IPS-NIHi7 (cell line): ENCODE results near the gene MKLN1.
A peak's percentile ranks its signal among the peaks of the same experiment; 100 is the strongest.
"Not testable (repeated sequence)": the region's sequence is repeated elsewhere in the genome, so short reads cannot be mapped to it uniquely, and the experiment has no call there.

Source experiments
- DNase-seq: peaks from one replicate; pipeline ENCODE4 v3.0.0; 2012; ENCODE audit warnings: mixed read lengths; ENCODE audit errors: extremely low spot score

The MKLN1 gene

DNA sequence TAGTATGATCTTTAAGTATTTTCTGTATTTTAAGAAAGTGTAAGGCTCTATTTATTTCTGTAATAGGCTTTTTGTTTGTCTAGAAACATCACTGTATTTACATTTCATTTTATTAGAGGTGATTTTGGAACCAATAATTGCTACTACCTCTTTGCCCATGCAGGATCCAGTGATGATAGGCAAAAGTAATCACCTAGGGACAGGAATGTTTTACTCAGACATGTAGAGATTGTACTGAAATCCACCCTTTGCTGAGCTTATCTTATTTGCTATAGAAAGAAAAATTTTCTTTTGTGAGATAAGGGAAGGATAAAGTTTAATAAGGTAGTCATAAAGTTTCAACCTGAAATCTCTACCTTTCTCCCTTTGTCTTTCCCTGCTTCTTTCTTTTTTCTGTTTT lies 73.5 kb downstream of the MKLN1 start:
- DNase-seq: no peak

DNA sequence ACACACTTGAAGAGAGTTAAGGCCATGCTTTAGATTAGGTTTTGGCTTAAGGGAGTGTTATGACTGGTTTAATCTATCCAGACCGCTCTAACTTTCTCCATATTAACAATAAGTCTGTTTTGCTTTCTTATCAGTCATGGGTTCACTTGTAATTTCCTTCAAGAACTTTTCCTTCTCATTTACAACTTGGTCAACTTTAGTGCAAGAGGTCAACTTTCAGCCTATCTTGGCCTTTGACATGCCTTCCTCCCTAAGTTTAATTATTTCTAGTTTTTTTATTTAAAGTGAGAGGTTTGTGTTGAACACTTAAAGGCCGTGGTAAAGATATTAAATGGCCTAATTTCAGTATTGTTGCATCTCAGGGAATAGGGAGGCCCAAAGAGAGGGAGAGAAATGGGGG lies 75.6 kb downstream of the MKLN1 start:
- DNase-seq: no peak

DNA sequence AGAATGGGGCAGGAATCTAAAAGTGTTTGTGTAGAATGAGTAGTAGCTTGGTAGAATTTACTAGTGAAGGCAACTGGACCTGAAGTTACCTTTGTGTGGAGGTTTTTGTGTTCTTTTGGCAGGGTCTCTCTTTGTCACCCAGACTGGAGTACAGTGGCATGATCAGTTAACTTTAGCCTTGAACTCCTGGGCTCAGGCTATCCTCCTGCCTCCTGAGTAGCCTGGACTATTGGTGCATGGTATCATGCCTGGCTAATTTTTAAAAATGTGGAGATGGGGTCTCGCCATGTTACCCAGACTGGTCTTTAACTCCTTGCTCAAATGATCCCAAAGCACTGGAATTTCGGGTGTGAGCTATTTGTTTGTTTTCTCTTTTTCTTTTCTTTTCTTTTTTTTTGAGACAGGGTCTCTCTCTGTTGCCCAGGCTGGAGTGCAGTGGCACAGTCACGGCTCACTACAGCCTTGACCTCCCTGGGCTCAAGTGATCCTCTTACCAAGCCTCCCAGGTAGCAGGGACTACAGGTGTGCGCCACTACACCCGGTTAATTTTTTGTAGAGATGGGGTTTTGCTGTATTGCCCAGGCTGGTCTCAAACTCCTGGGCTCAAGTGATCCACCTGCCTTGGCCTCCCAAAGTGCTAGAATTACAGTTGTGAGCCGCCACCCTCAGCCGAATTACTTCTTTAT lies 76.7 kb downstream of the MKLN1 start:
- DNase-seq: no peak

DNA sequence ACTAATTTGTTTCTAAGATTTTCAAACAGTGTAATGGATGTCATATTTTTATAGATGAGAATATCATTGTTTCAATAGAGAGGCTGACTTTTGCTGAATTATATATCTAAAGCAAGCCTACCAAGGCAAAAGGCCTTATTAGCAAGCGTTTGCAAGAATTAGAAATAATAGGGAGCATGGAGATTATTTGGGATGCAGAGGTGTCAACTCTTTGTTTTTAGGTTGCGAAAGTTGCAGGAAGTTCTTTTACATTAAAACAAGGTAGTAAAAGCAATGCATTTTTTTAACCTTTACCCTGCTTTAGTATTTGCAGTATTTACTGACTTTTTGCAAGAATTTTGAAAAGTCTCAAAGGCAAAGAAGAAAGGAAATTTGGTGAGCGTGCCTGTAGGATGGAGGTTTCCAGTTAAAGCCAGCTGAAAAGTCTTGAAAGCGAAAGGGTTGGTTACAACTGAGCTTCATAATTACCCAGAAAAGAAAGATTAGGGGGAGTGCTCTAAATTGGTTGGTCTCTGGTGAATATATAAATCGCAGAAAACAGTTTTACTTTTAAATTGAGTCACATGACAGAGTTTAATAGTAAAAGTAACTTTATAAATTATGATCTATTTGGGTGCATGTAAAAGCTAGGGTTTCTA lies 81.6 kb downstream of the MKLN1 start:
- no peak for DNase-seq

DNA sequence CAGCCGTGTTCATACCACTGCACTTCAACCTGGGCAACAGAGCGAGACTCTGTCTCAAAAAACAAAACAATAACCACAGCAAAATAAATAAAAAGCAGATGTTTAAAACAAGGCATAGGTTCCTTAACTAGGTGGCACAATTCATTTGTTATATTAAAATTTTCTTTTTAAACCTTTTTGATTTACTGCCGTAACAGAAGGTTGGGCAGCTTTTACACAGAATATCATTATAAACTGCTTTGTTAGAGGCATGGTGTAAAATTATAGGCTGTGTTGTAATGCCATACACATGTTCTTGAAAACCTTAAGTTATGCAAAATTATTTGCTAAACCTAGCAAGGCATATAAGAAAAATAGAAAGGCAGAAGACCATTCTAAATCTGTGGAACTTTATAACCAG lies 84.4 kb downstream of the MKLN1 start:
- no peak for DNase-seq

DNA sequence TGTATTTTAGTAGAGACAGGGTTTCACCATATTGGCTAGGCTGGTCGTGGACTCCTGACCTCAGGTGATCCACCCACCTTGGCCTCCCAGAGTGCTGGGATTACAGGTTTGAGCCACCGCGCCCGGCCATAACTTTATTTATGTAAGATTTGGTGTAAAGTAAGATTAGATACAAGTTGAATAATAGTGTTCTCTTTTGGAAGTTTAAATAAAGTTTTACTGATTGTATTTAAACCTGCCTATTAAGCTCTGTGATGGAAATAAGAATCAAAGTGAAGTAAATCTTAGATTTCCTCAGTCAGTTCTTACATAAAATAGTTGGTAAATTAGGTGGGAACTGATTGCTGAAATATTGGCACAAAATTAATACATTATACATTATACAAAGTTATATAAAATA lies 86.0 kb downstream of the MKLN1 start:
- no peak for DNase-seq

DNA sequence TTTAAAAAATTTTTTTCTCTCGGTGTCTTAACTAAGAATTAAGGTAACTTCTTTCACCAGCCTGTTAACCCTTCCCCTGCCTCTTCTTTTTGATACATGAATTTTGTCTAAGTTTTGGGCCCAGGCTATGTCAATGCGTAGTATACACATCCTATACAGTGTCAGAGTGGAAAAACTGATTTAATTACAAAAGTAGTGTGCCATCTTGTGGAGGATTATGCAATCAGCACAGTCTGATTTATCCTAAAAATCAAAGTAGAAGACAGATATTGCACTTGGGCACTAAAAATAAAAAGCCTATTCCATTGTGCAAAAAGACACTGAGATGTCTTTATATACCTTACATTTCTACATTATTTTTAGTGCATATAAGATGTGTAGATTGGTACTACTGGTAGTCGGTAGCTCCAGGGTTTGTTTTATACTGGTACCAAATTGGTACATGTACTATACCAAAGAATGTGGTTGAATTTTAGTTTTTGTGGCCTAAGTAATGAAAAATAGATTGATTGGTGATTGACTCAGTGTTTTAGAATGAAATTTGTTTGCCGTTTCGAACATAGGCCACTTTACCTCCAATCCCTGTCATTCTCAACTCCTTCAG lies 96.6 kb downstream of the MKLN1 start:
- DNase-seq: peak; percentile 12

- DNase-seq: no peak
Observed at GRCh38 chr7:131425992-131426391, 98.3 kb downstream of the MKLN1 start.

DNA sequence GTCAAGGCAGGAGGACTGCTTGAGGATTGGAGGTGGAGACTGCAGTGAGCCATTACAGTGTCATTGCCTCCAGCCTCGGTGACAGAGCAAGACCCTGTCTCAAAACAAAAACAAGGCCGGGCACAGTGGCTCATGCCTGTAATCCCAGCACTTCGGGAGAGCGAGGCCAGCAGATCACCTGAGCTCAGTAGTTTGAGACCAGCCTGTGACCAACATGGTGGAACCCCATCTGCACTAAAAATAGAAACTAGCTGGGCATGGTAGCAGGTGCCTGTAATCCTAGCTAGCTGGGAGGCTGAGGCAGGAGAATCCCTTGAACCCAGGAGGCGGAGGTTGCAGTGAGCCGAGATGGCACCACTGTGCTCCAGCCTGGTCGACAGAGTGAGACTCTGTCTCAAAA lies 103.2 kb downstream of the MKLN1 start:
- DNase-seq: not testable (repeated sequence)

- DNase-seq: no peak
Observed at GRCh38 chr7:131431289-131431688, 103.6 kb downstream of the MKLN1 start.

DNA sequence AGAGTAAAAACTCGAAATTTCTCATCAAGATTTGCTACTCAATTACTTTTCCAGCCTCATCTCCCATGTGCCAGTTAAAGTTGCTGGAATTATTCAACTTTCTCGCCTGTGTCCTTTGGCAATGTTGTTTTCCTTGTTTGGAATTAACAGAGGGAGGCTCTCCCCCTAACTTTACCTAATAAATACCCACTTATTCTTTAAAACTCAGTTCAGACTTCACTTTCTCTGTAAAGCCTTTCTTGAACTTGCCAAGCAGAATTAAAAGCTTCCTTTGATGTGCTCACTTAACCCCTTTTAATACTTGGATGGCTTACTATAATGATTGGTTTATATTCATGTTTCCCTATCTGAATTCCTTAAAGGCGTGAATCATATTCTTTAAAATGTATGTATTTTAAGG lies 104.1 kb downstream of the MKLN1 start:
- no peak for DNase-seq

- no peak for DNase-seq
Observed at GRCh38 chr7:131436384-131436783, 108.7 kb downstream of the MKLN1 start.

- DNase-seq: no peak
Observed at GRCh38 chr7:131438969-131439368, 111.3 kb downstream of the MKLN1 start.

DNA sequence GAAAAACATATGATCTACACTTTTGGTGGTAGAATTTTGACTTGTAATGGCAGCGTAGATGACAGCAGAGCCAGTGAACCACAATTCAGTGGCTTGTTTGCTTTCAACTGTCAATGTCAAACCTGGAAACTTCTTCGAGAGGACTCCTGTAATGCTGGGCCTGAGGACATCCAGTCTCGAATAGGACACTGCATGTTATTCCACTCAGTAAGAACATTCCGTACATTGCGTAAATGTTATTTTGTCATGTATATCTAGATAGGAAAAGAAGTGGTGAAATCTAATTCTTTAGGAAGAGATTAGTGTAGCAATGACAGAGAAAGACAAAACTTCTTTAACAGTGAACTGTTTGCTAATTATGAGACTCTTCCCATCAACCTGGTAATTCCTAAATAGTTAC lies 115.8 kb downstream of the MKLN1 start:
- DNase-seq: no peak

DNA sequence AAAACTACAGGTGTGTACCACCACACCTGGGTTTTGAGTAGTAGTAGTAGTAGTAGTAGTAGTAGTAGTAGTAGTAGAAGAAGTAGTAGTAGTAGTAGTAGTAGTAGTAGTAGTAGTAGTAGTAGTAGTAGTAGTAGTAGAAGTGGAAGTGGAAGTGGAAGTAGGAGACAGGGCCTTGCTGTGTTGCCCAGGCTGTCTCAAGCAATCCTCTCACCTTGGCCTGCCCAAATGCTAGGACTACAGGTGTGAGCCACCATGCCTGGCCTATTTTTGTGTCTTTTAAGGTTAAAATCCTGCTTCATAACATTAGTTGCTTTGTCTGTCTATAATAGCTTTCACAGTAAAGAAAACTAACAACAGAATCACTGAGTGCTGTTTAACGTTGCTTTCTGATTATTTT lies 117.0 kb downstream of the MKLN1 start:
- no peak for DNase-seq

- no peak for DNase-seq
Observed at GRCh38 chr7:131449373-131449902, 121.8 kb downstream of the MKLN1 start.

GRCh38 chr7:131454498-131454897 lies 126.8 kb downstream of the MKLN1 start:
- no peak for DNase-seq

GRCh38 chr7:131455001-131455400 lies 127.3 kb downstream of the MKLN1 start:
- no peak for DNase-seq

DNA sequence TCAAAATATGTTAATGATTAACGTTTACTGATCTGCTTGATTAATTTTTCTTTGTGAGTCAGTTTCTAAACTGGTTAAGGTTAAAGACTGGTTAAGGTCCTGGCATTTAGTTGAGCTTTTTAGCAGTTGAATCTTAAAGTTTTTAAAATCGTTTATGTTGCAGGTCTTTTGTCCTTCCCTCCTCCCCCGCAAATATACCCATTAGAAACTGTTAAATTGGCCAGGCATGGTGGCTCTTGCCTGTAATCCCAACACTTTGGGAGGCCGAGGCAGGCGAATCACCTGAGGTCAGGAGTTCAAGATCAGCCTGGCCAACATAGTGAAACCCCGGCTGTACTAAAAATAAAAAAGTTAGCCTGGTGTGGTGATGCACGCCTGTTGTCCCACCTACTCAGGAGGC lies 127.9 kb downstream of the MKLN1 start:
- no peak for DNase-seq

GRCh38 chr7:131456338-131456737 lies 128.7 kb downstream of the MKLN1 start:
- DNase-seq: no peak

DNA sequence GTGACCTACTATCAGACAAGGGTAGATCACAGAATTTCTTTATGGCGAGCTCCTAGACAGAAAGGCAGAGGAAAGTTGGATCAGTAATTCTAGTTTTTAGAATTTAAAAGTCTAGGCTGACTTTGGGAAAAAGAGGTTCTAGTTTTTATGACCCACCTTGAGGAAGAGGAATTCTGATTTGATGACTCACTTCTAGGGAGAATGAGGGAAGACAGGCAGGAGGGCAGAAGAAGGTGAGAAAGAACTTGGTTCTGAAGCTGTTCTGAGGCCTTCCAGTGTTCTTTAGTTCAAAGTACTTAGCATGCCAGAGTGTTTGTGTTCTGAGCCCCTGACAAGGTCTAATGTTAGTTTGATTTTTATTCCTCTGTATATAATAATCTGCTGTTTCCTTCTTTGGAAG lies 131.6 kb downstream of the MKLN1 start:
- peak; percentile 14 for DNase-seq

GRCh38 chr7:131462059-131462458 lies 134.4 kb downstream of the MKLN1 start:
- DNase-seq: no peak

DNA sequence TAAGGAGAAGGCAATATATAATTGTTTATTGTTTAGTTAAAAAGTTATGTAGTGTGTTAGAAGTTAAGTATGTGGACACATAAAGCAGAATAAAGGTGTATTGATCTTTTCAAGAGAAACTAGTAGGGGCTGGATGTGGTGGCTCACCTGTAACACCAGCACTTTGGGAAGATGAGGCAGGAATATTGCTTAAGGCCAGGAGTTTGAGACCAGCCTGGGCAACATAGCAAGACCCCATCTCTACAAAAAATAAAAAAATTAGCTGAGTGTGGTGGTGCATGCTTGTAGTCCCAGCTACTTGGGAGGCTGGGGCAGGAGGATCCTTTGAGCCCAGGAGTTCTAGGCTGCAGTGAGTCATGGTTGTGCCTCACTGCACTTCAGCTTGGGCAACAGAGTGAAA lies 135.0 kb downstream of the MKLN1 start:
- DNase-seq: not testable (repeated sequence)
